NCI-H2227 (cell line): Measurements from ENCODE around the gene FBXL2.
"Not testable (repeated sequence)": the region's sequence is repeated elsewhere in the genome, so short reads cannot be mapped to it uniquely, and the experiment has no call there.

Experiments used
- DNase-seq: peaks from one replicate; lab custom pipeline; 2025; ENCODE audit not compliant: unreplicated experiment; lab: John Stamatoyannopoulos, UW

Gene FBXL2

DNA sequence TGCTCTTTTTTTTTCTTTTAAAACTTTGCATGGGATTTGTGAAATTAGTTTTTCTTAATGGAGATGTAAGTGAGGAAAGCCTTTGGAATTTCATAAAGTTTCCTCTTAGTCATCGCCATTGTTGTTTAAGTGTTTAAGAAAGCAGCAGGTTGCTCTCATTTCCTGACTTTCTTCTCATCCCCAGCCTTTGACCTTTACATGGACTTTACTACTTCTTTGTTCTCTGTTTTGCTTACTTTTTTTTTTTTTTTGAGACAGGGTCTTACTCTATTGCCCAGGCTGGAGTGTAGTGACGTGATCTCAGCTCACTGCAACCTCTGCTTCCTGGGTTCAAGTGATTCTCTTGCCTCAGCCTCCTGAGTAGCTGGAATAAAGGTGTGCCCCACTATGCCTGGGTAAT is 38.6 kb downstream of the FBXL2 start:
- DNase-seq, result no peak

DNA sequence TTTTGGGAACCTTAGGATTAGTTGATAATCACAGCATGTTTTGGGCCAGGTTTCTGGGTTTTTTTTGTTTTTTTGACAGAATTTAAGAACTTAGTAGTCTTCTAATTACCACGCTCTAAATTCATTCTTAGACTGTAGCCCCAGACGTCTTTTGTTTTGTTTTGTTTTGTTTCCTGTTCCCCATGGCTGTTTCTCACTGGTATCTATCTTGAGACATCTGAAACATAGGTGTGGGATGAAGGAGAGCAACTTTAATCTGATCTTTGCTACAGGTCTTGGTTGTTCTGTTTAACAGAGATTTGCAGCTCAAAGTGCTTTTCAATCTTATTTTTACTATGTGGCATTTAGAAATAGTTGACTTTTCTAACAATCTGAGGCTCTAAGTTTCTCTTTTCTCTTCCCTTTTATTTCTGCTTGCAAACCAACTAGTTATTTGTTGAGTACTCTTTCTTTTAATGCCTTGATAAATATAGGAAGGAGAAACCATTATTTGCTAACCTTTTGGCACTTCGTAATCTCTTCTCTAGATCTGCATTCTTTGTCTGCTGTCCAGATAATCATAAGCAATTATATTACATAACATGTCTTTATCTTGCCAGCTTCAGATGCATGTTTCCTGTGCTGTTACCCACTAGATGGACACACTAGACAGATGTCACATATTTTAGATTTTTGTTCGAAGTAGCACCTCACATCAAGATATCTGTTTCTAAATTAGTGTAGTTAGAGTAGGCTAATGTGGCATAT is 40.9 kb downstream of the FBXL2 start:
- DNase-seq, result peak; percentile 17

DNA sequence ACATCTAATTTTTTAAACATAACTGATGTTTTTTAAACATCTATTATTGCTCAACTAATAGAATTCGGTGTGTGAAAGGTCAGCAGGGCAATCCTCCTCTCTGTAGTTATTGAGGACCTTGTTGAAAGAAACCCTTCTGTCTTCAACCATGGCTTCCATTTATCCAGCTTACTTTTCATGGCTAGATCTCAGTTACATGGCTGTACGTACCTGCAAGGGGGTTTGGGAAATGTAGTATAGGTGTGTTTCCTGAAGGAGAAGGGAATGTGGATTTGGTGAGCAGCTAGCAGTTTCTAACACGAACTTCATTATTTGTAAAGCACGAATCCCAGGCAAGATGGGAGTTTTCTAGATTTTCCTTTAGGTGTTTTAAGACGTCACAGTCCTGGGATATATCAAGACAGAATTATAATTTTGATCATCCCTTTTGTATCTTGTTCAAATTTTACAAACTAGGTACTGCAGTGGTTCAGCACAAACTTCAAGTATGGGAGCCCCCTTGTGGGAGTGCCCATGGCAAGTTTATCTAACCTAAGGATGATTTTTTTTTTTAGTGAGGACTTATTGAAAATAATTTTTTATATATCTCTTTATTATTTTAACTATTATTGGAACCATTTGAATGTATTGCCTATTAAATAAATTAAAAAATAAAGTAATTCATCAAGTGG is 41.6 kb downstream of the FBXL2 start:
- peak; percentile 20 for DNase-seq

DNA sequence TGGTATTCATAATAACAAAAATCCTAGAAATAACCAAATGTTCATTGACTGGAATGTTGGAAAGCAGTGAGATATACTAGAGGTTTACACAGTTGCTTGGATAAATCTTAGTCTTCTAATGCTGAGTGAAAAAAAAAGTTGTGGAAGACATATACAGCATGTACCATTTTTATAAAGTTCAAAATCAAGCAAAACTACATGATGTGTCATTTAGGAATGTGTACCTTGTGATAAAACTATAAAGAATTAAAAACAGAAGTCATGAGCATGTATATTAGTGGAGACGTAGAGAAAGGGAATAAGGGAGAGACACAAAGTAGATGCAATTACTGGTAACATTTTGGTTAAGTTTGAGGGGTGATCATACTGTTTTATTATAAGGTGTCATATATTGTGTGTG is 45.2 kb downstream of the FBXL2 start:
- DNase-seq, result no peak

DNA sequence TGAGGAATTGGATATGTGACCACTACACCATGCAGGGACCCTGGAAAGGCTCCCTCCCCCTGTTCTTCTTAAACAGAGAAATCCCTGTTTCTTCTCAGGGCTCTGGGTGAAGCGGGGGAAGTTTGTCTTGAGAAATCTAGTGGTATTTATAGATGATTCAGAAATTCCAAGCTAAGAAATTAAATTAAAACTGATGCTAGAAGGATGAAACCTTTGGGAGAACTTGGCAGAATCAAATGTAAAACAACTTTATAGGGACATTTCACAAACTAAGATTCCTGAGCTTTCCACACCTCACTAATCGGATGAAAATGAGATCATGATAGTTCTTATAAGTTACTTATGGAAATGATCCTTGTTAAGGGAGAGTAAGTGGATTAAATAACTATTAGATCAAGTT is 54.2 kb downstream of the FBXL2 start:
- DNase-seq, result no peak

DNA sequence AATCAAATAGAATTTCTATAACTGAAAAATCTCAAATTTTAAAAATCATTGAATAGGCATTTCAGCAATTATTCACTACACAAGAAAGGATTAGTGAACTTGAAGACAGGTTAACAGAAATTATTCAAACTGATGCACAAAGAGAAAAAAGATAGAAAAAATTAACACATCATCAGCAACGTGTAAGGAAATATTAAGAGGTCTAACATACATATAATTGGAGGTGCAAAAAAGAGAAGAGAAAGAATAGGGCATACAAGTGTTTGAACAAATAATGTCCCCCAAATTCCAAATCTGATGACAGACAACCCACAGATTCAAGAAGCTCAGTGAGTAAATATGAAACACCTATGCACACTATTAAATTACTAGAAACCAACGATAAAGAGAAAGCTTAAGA is 57.1 kb downstream of the FBXL2 start:
- no peak for DNase-seq

DNA sequence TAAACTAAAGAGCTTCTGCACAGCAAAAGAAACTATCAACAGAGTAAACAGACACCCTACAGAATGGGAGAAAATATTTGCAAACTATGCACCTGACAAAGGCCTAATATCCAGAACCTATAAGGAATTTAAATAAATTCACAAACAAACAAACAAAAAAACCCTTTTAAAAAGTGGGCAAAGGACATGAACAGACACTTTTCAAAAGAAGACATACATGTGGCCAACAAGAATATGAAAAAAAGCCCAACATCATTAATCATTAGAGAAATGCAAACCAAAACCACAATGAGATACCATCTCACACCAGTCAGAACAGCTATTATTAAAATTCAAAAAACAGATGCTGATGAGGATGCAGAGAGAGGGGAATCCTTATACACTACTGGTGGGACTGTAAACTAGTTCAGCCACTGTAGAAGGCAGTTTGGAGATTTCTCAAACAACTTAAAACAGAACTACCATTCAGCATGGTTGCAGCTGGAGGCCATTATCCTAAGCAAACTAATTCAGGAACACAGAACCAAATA is 61.8 kb downstream of the FBXL2 start:
- DNase-seq, result not testable (repeated sequence)

DNA sequence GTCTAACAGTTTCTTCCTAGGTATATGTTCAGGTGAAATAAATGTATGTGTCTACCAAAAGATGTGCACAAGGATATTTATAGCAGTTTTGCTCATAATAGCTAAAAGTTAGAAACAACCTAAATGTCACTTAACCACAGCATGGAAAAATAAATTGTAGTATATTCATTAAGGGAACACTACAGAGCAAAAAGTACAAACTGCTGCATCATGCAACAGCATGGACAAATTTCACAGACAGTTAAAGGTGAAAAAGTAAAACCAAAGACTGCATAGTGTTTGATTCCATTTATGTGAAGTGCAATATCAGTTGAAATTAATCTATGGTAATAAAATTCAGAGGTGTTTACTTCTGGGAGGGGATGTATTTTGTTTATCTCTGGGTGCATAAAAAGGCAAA is 62.5 kb downstream of the FBXL2 start:
- DNase-seq, result no peak

DNA sequence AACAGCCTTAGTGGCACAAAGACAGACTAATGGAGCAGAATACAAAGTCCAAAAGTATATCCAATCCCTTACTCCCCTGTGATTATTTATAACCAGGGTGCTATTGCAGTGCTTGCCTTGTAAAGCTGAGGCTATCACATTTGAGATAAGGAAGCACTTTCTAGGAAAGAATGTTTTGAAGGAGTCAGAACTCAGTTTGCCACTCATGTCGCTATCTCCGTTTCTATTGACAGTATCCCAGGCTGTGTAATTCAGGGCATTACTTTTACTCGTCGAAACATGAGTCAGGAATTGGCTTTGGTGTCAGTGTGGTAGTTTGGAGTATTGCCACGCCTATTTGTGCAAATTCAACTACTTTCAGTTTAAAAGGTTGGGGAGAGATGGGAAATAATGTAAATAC is 78.4 kb downstream of the FBXL2 start:
- DNase-seq, result no peak

DNA sequence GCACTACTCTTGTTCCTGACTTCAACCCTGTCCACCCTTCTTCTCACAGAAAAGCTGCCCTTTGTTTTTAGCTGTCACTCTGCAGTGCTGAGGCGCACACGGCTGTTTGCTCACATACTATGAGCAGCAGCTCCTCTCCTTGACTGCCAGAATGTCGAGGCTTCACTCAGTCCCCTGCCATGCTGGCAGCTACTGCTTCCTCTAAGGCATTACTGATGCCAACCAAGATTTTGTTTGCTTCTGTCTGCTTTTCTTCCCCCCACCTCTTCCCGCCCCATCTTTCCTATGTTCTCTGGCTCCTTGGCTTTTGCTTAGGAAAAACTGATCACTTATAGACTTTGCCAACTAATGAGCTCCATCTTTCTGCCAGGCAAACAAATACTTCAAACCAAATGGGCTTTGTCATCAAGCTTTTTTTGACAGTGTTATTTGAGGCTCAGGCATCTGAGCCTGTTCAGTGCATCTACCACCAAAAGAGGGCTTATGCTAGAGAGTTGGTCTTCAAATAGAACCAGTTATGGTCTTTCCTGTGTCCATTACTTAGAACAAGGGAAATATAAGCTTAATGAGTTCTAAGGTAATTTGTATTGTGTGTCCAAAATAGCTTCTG is 81.0 kb downstream of the FBXL2 start:
- DNase-seq, result no peak

DNA sequence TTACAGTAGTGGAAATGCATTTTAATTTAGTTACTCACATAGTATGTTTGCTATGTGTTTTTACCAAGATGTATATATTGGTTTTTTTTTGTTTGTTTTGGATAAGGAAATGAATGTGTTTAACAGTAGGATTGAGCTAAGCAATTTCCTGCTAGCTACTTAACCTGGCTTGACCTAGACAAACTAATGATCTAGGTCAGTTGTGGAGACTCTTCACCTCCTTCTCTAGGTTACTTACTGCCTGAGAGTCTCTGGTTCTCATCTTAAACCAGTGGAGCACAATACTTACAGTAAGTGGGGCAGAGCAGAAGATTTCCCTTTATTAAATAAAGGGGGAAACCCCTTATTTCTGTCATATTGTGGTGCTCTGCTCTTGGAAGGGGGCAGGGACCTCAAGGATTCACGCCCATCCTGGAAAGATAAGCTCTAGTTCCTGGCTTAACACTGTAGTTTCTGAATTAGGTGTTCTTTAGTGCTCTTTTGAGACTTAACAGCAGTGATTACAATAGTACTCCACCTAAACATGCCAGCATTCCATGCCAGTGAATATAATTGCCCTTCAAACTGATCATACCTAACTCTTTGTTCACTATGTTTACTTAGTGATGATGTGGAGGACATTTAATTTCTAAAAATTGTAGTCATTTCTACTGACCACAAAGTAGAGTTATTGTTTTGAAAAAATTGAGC is 83.0 kb downstream of the FBXL2 start:
- DNase-seq, result no peak

DNA sequence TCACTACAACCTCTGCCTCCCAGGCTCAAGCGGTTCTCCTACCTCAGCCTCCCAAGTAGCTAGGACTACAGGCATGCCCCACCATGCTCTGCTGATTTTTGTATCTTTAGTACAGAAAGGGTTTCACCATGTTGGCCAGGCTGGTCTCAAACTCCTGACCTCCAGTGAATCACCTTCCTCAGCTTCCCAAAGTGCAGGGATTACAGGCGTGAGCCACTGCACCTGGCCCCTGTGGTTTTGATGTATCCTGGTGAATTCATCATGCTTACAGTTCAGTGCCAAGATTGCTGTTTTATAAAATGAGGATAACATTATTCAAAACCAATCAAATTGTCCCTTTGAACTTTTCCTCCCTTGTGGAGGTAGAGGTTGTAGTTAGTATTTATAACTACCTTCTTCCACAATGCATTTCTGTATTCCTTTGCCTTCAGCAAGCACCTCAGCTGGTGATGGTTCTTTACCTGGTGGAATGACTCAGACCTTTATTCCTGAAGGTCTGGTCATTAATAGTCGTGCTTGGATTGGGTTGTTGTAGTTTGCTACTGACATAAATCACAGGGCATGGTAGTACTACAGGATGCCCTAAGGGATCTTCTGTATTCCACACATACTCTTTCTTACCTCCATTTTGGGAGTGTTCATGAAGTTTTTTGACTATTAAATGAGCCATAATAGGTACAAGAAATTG is 86.0 kb downstream of the FBXL2 start:
- DNase-seq, result no peak

DNA sequence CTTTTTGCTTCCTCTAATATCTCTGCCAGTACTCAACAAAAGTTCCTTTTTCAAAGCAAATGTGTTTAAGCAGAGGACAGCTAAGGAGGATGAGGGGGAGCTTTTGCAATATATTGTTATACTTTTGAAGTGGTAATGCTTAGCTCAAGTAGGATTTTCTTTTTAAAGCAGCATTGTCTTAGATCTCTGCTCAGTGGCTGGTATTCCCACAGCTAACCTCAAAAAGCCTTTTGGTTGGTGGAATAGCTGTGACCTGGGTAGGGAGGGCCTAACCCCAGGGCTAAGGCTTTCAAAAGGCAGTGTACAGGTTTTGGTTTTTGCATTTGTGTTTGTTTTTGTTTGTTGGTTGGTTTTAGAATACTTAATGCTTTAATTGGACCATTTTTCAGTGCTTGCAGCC is 86.8 kb downstream of the FBXL2 start:
- DNase-seq, result no peak

DNA sequence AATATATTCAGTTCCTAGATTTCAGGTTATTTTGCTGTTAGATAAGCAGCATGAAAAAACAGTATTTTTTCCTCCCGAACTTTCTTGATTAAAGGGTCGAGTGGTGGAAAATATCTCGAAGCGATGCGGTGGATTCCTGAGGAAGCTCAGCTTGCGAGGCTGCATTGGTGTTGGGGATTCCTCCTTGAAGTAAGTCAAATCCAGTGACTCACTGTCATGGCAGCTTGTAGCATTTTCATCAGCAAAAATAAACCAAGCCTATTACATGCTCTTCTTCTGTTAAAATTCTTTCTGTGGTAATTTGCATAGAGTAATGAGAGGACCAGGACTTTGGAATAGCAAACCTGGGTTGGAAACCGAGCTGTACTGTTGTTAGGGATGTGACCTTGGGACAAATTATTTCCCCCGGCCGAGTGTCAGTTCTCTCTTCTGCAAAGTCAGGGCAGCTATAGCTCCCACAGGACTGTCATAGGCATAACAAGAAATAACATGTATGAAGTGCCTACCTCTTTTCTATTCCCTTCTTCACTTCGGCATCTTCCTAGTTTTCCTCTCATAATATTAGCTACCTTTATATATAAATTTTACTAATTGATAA is 87.4 kb downstream of the FBXL2 start:
- DNase-seq, result no peak

DNA sequence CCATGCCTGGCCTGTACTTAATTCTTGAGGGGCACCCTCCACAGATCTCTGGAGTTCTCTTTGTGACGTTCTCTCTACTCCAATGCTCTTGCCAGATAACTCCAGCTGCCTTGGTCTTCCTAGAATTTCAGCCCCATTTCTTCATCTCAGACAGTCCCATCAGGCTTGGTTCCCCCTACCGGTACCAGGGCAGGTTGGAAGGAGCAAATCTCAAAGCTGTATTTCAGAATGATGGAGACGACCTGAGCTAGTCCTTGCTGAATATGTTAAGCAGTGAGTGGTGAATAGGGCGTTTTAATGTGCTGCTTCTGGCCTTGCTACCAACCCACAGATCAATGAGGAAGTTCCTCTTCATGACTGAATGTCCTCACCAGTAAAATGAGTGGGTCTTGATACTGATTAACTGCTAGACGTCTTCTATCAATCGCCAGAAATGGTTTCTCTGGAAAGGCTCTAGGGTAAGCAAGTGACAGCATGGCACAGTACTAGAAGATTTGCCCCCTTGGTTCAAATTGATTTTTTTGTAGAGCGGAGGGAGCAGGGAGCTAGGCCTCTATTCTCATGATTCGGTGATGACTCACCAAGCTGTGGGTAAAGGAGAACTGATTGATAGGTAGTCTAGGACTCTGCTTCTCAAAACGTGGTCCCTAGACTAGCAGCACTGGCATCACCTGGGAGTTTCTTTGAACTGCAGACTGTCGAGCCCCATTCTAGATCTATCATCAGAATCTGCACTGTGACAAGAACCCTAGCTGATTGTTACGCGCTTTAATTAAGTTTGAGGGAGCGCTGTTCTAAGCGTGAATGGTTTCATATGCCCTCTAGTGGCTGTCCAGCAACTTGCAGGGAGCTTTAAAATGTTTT is 95.2 kb downstream of the FBXL2 start:
- peak; percentile 56 for DNase-seq

DNA sequence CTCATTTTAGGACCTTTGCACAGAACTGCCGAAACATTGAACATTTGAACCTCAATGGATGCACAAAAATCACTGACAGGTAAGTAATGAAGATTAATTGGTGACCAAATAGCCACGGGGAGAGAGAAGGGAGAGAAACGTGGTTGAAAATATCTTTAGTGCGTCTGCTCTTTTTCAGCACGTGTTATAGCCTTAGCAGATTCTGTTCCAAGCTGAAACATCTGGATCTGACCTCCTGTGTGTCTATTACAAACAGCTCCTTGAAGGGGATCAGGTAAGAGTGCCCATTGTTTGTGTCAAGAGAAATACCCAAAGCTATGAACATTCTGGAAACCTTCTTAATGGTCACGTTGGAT is 95.8 kb downstream of the FBXL2 start:
- DNase-seq, result no peak

DNA sequence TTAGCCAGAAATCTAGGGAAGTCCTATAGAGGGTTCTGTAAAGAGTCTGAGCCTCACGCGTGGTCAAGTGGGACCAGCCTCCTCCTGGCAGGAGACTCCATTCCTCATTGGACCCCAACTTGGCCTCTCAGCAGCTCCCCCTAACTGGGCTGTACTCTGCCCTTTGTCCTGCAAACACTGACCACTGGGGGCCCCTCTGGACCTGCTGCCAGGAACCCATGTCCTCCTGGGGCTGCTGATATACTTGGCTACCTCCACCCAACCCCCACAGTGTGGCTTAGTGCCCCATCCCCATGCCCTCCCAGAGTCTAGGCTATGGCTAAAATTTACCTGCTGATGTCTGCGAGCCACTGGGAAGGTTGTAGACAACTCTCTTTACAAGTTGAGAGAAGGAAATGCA is 100.2 kb downstream of the FBXL2 start:
- DNase-seq, result no peak

DNA sequence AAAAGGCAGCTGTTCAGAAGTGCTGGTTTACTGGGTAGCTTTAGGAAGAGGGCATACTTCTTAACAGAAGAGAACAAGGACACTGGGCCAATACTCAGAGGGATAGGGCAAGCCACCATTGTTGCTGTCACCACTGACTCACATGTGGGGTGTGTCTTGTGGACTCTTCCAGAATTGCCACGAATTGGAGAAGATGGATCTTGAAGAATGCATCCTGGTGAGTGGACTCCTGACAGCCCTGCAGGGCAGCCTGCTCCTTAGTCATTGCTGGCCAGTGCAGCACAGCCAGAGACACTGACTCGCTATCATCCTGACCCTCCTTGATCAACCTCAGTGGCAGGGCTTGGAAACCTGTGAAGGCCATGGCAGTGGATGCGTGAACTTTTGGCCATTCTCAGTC is 100.7 kb downstream of the FBXL2 start:
- DNase-seq, result no peak

DNA sequence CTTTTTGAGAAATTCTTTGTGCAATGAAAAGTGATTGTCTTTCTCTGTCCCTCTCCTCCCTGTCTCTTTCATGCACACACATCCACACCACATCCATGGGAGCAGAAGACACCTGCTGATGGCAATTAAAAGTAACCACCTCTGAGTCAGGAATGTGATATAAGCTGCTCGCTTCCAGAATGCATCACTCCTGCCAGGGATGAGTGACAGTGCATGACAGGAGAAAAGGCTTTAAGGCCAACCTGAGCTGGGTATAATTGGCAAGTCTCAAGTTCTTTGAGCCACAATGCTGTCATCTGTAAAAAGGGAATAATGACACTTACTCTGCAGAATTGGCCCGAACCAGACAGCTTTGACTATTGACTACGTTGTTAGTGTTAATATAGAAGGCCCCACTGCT is 103.4 kb downstream of the FBXL2 start:
- DNase-seq, result no peak

DNA sequence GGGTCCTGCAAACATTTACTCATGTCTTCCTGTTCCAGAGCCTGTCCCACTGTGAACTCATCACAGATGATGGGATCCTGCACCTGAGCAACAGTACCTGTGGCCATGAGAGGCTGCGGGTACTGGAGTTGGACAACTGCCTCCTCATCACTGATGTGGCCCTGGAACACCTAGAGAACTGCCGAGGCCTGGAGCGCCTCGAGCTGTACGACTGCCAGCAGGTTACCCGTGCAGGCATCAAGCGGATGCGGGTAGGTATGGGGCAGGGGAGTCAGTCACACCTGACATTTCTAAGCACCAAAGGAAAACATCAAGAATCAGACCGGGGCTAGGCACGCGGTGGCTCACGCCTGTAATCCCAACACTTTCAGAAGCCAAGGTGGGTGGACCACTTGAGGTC is 106.7 kb downstream of the FBXL2 start:
- no peak for DNase-seq
